Raji (cell line): ENCODE data around the gene PDE8A.

ENCODE experiments used
- POLR2A ChIP-seq: IDR thresholded peaks from 2 replicates; pipeline ENCODE4 v1.6.1; 2011; ENCODE audit warnings: low read depth, low read length, control low read depth; ENCODE audit not compliant: insufficient read depth

The PDE8A gene

GRCh38 chr15:85100186-85100937, 118.7 kb downstream of the PDE8A start:
- no peak for TF ChIP-seq POLR2A

- TF ChIP-seq POLR2A, result no peak
Measured at GRCh38 chr15:85104584-85104983, 122.9 kb downstream of the PDE8A start.

- TF ChIP-seq POLR2A, result no peak
Measured at GRCh38 chr15:85108136-85108535, 126.5 kb downstream of the PDE8A start.

DNA sequence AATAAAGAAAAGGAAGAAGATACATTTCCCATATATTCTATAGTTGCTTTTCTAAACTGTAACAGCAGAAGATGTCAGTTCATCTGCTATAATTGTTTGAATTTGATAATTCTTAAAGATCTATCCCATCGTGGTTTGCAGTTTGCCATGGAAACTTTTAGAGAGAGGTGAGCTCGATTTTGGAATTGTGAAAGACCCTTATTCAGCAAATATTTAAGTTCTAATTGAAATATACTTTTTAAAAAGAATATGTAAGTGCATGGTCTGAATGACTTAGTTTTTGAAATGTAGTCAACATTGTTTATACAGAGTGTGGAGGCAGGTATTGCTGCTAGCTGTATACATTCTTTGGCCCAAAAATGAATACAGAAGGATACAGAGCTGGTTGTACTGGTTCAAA, 127.7 kb downstream of the PDE8A start:
- no peak for TF ChIP-seq POLR2A

DNA sequence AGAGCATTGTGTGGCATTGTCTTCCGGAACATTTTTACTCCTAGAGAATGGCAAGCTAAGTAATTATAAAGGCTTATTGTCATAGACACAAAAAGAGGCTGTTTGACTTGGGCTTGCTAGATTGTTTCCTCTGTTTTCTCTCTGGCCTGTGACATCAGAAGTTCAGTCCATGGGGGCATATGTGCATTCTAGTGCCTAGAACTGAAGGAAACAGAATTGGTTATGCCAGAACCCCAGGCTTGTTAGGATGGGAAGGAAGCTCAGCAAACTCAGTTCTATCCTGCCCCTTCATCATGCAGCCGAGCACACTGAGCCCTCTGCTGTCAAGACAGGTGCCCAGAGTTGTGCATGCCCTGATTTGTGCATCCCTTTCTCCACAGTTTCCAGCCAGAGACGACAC, 131.3 kb downstream of the PDE8A start:
- no peak for TF ChIP-seq POLR2A

DNA sequence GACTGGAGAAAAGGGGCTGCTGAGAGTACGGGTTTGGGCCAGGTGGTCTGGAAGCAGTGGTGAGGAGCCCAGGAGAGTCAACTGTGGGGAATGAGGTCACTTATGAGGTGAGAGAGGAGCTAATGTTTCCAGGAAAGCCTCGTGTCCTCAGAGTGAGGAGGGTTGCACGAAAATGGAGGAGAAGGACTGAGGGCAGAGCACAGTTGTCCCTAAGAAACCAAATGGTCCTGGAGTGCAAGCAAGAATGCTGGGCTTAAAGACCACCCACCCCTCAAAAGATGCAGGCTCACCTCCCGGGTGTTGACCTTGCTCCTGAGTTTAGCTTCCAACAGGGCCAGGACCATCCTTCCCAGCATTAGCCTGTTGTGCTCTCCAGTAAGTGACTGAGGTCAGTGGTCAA, 133.2 kb downstream of the PDE8A start:
- TF ChIP-seq POLR2A, result no peak

DNA sequence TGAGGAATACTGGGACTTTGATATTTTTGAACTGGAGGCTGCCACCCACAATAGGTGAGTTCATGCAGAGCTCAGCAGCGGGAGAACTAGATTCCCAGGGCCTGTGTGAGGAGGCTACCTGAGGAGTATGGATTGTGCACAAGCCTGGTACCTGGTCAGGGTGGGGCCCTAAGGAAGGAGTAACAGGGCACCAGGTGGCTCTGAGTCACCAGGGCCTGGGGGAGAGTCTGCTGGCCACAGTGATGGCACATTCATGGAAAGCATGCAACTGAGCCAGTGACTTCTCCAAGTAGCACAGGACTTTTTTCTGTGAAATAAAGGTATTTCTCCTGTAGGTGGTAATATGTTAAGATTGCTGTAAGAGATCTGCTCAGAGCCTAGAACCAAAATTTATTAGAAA, 134.4 kb downstream of the PDE8A start:
- no peak for TF ChIP-seq POLR2A

DNA sequence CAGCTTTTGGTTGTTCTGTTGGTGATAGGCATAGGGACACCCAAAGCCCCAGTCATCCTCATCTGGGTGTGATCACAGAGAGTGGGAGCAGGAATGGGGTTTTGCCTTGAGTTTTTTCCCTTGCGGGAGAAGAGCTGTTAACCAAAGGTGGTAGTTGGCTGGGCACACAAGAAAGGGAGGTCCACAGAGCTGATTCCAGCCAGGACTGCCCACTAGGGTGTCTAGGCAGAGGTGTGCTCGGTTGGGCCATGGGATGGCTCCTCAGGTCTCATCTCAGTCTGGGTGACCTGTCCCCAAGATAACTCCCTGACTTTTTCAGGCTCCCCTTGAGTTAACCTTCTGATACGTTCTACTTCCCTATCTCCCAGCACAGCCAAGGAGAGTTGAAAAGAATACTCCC, 134.8 kb downstream of the PDE8A start:
- TF ChIP-seq POLR2A, result no peak

- TF ChIP-seq POLR2A, result no peak
Measured at GRCh38 chr15:85116925-85117646, 135.4 kb downstream of the PDE8A start.

- no peak for TF ChIP-seq POLR2A
Measured at GRCh38 chr15:85118173-85118572, 136.5 kb downstream of the PDE8A start.

DNA sequence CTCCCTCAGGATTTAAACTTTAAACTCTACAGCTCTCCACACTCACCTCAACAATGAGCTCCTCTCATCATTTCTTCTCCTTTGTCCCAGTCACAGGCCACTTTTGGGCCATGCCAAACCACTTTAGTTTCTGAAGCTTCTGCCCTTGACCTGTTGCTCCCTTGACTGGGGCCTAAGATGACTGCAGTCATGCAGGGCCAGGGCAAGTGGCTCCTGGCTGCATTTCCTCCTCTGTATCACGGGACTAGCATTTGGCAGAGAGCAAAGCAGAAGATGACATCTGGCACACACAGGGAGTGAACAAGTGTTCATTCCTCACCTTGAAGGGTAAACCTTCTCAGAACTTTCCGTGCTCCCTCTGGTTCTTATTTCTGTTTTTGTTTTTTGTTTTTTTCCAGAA, 136.9 kb downstream of the PDE8A start:
- no peak for TF ChIP-seq POLR2A

DNA sequence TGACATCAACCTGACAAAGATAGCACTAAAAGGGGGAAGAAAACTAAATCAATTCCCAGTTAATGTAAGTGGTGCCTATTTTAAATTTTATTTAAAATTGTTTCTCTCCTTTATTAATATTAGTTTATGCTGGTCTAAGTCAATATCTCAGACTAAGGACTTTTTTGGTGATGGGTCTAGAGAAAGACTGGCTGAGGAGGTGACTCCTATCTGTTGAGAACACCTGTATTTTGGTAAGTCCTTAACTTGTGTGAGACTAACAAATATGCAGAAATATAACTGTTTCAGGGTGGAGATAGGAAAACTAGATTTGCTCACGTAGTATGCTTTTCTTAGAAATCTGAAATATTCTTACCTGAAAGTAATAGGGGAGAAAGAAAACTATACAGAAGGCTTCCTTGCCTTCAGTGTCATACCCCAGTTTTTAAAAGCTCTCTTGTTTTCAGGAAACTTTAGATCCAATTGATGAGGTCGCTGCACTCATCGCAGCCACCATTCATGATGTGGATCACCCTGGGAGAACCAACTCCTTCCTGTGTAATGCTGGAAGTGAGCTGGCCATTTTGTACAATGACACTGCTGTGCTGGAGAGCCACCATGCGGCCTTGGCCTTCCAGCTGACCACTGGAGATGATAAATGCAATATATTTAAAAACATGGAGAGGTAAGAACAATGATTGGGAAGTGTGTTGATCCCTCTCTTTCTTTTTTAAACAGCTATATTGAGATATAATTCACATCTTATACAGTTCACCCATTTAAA, 138.9 kb downstream of the PDE8A start:
- no peak for TF ChIP-seq POLR2A

DNA sequence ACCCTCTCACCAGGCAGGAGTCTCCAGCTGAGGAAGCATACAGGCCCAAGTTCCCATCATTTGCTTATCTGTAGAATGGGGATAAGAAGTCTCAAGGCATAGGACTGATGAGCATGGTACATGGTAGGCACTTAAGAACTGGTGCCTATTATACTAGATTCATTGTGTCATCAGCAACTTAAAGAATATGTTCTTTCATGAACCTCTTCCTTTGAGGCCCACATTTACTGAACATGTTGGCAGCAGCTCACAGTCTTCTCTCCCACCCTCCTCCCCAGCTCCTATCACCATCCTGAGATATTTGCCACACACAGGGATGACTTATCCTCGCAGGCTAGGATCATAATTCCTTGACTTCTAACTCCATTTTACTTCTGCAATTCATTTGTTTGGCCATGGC, 142.5 kb downstream of the PDE8A start:
- TF ChIP-seq POLR2A, result no peak

DNA sequence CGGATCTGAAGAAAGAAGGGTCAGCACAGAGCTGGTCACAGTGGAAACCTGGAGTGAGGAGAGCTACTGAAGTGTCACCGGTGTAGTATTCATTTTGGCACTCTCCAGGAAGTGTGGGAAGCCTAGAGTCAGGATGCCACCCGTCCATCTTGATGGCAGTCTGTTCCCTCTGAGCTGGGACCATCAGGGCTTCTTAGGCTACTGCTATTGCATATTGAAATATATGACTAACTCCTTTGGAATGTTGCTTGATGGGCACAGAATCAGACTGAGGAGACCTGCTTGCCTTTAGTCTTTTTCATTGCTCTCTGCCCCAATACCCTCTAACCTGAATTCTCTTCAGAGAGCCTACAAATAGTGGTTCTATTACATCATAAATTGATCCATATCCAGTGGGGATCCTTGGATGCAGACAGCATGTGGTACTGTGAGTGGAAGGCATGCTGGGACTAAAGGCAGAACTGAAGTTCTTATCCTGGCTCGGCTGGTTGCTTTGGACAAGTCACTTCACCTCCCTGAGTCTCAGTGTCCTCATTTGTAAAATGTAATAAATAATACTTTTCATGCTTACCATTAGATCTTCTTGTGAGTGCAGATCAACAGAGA, 143.5 kb downstream of the PDE8A start:
- no peak for TF ChIP-seq POLR2A

GRCh38 chr15:85128621-85129020, 147.0 kb downstream of the PDE8A start:
- TF ChIP-seq POLR2A, result no peak
